H1 (cell line): ENCODE measurements around the gene SLC9A3. TPM values are rescaled to one million over a fixed set of nuclear protein-coding genes. Genes with fewer than 3 reads are reported as not detected.

Source experiments
- BACH1 ChIP-seq: IDR thresholded peaks from 2 replicates; pipeline ENCODE4 v1.6.1; 2012; ENCODE audit warnings: low read length, improper control_type of control experiment
- JUN ChIP-seq: IDR thresholded peaks from 2 replicates; pipeline ENCODE4 v1.6.1; 2011; ENCODE audit warnings: low read depth, mild to moderate bottlenecking, improper control_type of control experiment, low read length
- NRF1 ChIP-seq: IDR thresholded peaks from 2 replicates; pipeline ENCODE4 v1.6.1; 2011; ENCODE audit warnings: mild to moderate bottlenecking, low read depth, low read length, improper control_type of control experiment
- POU5F1 ChIP-seq: IDR thresholded peaks from 2 replicates; pipeline ENCODE4 v1.6.1; 2011; ENCODE audit warnings: low read depth, mild to moderate bottlenecking, low read length, moderate library complexity
- RNF2 ChIP-seq: fragments of 200-900, 300-1000 bp; sonication (generic); IDR thresholded peaks from 2 replicates; pipeline ENCODE4 v1.7.1; 2016; ENCODE audit warnings: borderline replicate concordance, low read depth, mild to moderate bottlenecking, antibody characterized with exemption, low read length; ENCODE audit not compliant: poor library complexity, severe bottlenecking; ENCODE audit errors: missing control alignments
- SAP30 ChIP-seq: fragments of 300-600 bp; sonication (generic); IDR thresholded peaks from 2 replicates; pipeline ENCODE4 v1.7.1; 2012; ENCODE audit warnings: low read length, moderate library complexity, mild to moderate bottlenecking, inconsistent platforms; ENCODE audit not compliant: insufficient read depth, insufficient replicate concordance
- polyA plus RNA-seq, 7 experiments: library from polyadenylated mRNA; depleted of rRNA in 3 of 7; stranded (reverse) in 5 of 7; unstranded in 2 of 7; fragments of >200 nt in 5 of 7; fragments of 200-250 nt in 2 of 7; gene quantifications; 1 replicate in 5 of 7; 2 replicates in 1 of 7; 4 replicates in 1 of 7; pipeline versions ENCODE4 v1.2.1 to v1.2.3, GENCODE V29; 2011 to 2013; ENCODE audit warnings: missing spikeins in 2 of 7, mixed read lengths in 2 of 7
- total RNA-seq: library from RNA; stranded (reverse); fragmentation: NEBNext Ultra II Directional; extraction: Animal tissue kit (Norgen Biotek cat#: 25700); gene quantifications from 2 replicates; pipeline ENCODE4 v1.2.1, GENCODE V29; 2021

SLC9A3 gene
- total and polyA plus RNA-seq, 2 of the 8 experiments (the other 6 are each of a cell fraction or from before 2014, with no cell fraction given), result 0.95 to 1.0 TPM

GRCh38 chr5:455806-456205 lies 68.4 kb downstream of the SLC9A3 start (continued):
- TF ChIP-seq NRF1 (no peak), SAP30 (no peak), RNF2 (no peak), BACH1 (no peak), JUN (no peak), POU5F1 (no peak)
- TF ChIP-seq, all 59 proteins: peak for 0
